ENCODE measurements around the gene TANGO6.
"Not testable (repeated sequence)": the region's sequence is repeated elsewhere in the genome, so short reads cannot be mapped to it uniquely, and the experiment has no call there.

TANGO6 gene

GRCh38 chr16:69051517-69051830 is 208.1 kb downstream of the TANGO6 start:
- H3K9me3 ChIP-seq (replicated peaks; ENCODE audit: low read length); H3K4me3 ChIP-seq (ENCODE audit: low read length); H3K27me3 ChIP-seq (ENCODE audit: control insufficient read depth, insufficient read depth, low read length); H3K9ac ChIP-seq (ENCODE audit: low read depth, low read length); H3K36me3 ChIP-seq (ENCODE audit: insufficient read depth, low read length); H3K4me2 ChIP-seq (ENCODE audit: low read length): not testable (repeated sequence)
- peaks cover 14% of the 10 kb centered on the region for H3K4me1 ChIP-seq (ENCODE audit: control insufficient read depth, insufficient read depth, low read length)

GRCh38 chr16:69055008-69055407 is 211.7 kb downstream of the TANGO6 start:
- H3K9me3 ChIP-seq (replicated peaks; ENCODE audit: low read length) = no peaks in the 10 kb centered on the region
- H3K27me3 ChIP-seq (ENCODE audit: control insufficient read depth, insufficient read depth, low read length) = no peaks in the 10 kb centered on the region
- H3K4me2 ChIP-seq (ENCODE audit: low read length) = no peak overlapping the region
- H3K9ac ChIP-seq (ENCODE audit: low read depth, low read length) = no peak overlapping the region
- no peak overlapping the region for H3K4me3 ChIP-seq (ENCODE audit: low read length)
- no peaks in the 10 kb centered on the region for H3K36me3 ChIP-seq (ENCODE audit: insufficient read depth, low read length)
- H3K4me1 ChIP-seq (ENCODE audit: control insufficient read depth, insufficient read depth, low read length) = peaks cover 13% of the 10 kb centered on the region

- no peaks in the 10 kb centered on the region for H3K36me3 ChIP-seq (ENCODE audit: insufficient read depth, low read length)
- H3K9me3 ChIP-seq (replicated peaks; ENCODE audit: low read length) = no peaks in the 10 kb centered on the region
- H3K9ac ChIP-seq (ENCODE audit: low read depth, low read length) = no peak overlapping the region
- no peak overlapping the region for H3K4me3 ChIP-seq (ENCODE audit: low read length)
- H3K4me1 ChIP-seq (ENCODE audit: control insufficient read depth, insufficient read depth, low read length) = peaks cover 13% of the 10 kb centered on the region
- H3K27me3 ChIP-seq (ENCODE audit: control insufficient read depth, insufficient read depth, low read length) = no peaks in the 10 kb centered on the region
- no peak overlapping the region for H3K4me2 ChIP-seq (ENCODE audit: low read length)
These were observed 212.6 kb downstream of the TANGO6 start for GRCh38 chr16:69055980-69056379.

GRCh38 chr16:69056421-69056820 is 213.1 kb downstream of the TANGO6 start:
- Histone ChIP-seq H3K4me2 (ENCODE audit: low read length) (no peak overlapping the region), H3K36me3 (ENCODE audit: insufficient read depth, low read length) (no peaks in the 10 kb centered on the region), H3K27me3 (ENCODE audit: control insufficient read depth, insufficient read depth, low read length) (no peaks in the 10 kb centered on the region), H3K9ac (ENCODE audit: low read depth, low read length) (no peak overlapping the region), H3K4me1 (ENCODE audit: control insufficient read depth, insufficient read depth, low read length) (peaks cover 13% of the 10 kb centered on the region), H3K4me3 (ENCODE audit: low read length) (no peak overlapping the region), H3K9me3 (replicated peaks; ENCODE audit: low read length) (no peaks in the 10 kb centered on the region)

GRCh38 chr16:69057400-69058378 is 214.4 kb downstream of the TANGO6 start:
- Histone ChIP-seq H3K9me3 (replicated peaks; ENCODE audit: low read length) (no peaks in the 10 kb centered on the region), H3K4me3 (ENCODE audit: low read length) (no peak overlapping the region), H3K36me3 (ENCODE audit: insufficient read depth, low read length) (no peaks in the 10 kb centered on the region), H3K9ac (ENCODE audit: low read depth, low read length) (no peak overlapping the region), H3K4me2 (ENCODE audit: low read length) (peak overlapping the region; percentile 32), H3K27me3 (ENCODE audit: control insufficient read depth, insufficient read depth, low read length) (no peaks in the 10 kb centered on the region), H3K4me1 (ENCODE audit: control insufficient read depth, insufficient read depth, low read length) (peaks cover 13% of the 10 kb centered on the region)

GRCh38 chr16:69063491-69063890 is 220.2 kb downstream of the TANGO6 start:
- H3K36me3 ChIP-seq (ENCODE audit: insufficient read depth, low read length); H3K4me2 ChIP-seq (ENCODE audit: low read length); H3K27me3 ChIP-seq (ENCODE audit: control insufficient read depth, insufficient read depth, low read length); H3K9me3 ChIP-seq (replicated peaks; ENCODE audit: low read length); H3K4me3 ChIP-seq (ENCODE audit: low read length); H3K9ac ChIP-seq (ENCODE audit: low read depth, low read length): not testable (repeated sequence)
- H3K4me1 ChIP-seq (ENCODE audit: control insufficient read depth, insufficient read depth, low read length) = peaks cover 24% of the 10 kb centered on the region

GRCh38 chr16:69064124-69064763 is 220.9 kb downstream of the TANGO6 start:
- Histone ChIP-seq H3K4me2 (ENCODE audit: low read length) (no peak overlapping the region), H3K4me1 (ENCODE audit: control insufficient read depth, insufficient read depth, low read length) (peaks cover 22% of the 10 kb centered on the region), H3K4me3 (ENCODE audit: low read length) (no peak overlapping the region), H3K27me3 (ENCODE audit: control insufficient read depth, insufficient read depth, low read length) (no peaks in the 10 kb centered on the region), H3K9ac (ENCODE audit: low read depth, low read length) (no peak overlapping the region), H3K9me3 (replicated peaks; ENCODE audit: low read length) (no peaks in the 10 kb centered on the region), H3K36me3 (ENCODE audit: insufficient read depth, low read length) (no peaks in the 10 kb centered on the region)

GRCh38 chr16:69064764-69065313 is 221.5 kb downstream of the TANGO6 start:
- Histone ChIP-seq H3K9ac (ENCODE audit: low read depth, low read length) (no peak overlapping the region), H3K9me3 (replicated peaks; ENCODE audit: low read length) (no peaks in the 10 kb centered on the region), H3K36me3 (ENCODE audit: insufficient read depth, low read length) (no peaks in the 10 kb centered on the region), H3K4me3 (ENCODE audit: low read length) (no peak overlapping the region), H3K4me2 (ENCODE audit: low read length) (no peak overlapping the region), H3K27me3 (ENCODE audit: control insufficient read depth, insufficient read depth, low read length) (no peaks in the 10 kb centered on the region), H3K4me1 (ENCODE audit: control insufficient read depth, insufficient read depth, low read length) (peaks cover 22% of the 10 kb centered on the region)

GRCh38 chr16:69069504-69069903 is 226.2 kb downstream of the TANGO6 start:
- H3K4me1 ChIP-seq (ENCODE audit: control insufficient read depth, insufficient read depth, low read length) = peaks cover 27% of the 10 kb centered on the region
- H3K9ac ChIP-seq (ENCODE audit: low read depth, low read length) = no peak overlapping the region
- H3K9me3 ChIP-seq (replicated peaks; ENCODE audit: low read length) = no peaks in the 10 kb centered on the region
- no peaks in the 10 kb centered on the region for H3K36me3 ChIP-seq (ENCODE audit: insufficient read depth, low read length)
- H3K27me3 ChIP-seq (ENCODE audit: control insufficient read depth, insufficient read depth, low read length) = no peaks in the 10 kb centered on the region
- no peak overlapping the region for H3K4me3 ChIP-seq (ENCODE audit: low read length)
- no peak overlapping the region for H3K4me2 ChIP-seq (ENCODE audit: low read length)

GRCh38 chr16:69071036-69071435 is 227.7 kb downstream of the TANGO6 start:
- no peak overlapping the region for H3K4me2 ChIP-seq (ENCODE audit: low read length)
- no peaks in the 10 kb centered on the region for H3K27me3 ChIP-seq (ENCODE audit: control insufficient read depth, insufficient read depth, low read length)
- H3K4me1 ChIP-seq (ENCODE audit: control insufficient read depth, insufficient read depth, low read length) = peaks cover 16% of the 10 kb centered on the region
- H3K36me3 ChIP-seq (ENCODE audit: insufficient read depth, low read length) = no peaks in the 10 kb centered on the region
- H3K4me3 ChIP-seq (ENCODE audit: low read length) = no peak overlapping the region
- no peaks in the 10 kb centered on the region for H3K9me3 ChIP-seq (replicated peaks; ENCODE audit: low read length)
- no peak overlapping the region for H3K9ac ChIP-seq (ENCODE audit: low read depth, low read length)

GRCh38 chr16:69072640-69072974 is 229.3 kb downstream of the TANGO6 start:
- Histone ChIP-seq H3K9ac (ENCODE audit: low read depth, low read length) (no peak overlapping the region), H3K36me3 (ENCODE audit: insufficient read depth, low read length) (no peaks in the 10 kb centered on the region), H3K4me1 (ENCODE audit: control insufficient read depth, insufficient read depth, low read length) (peaks cover 24% of the 10 kb centered on the region)

More at GRCh38 chr16:69072640-69072974, 229.3 kb downstream of the TANGO6 start:
- no peaks in the 10 kb centered on the region for H3K27me3 ChIP-seq (ENCODE audit: control insufficient read depth, insufficient read depth, low read length)
- H3K4me3 ChIP-seq (ENCODE audit: low read length) = no peak overlapping the region
- H3K4me2 ChIP-seq (ENCODE audit: low read length) = no peak overlapping the region
- H3K9me3 ChIP-seq (replicated peaks; ENCODE audit: low read length) = no peaks in the 10 kb centered on the region
